B cell (primary cell): ENCODE measurements around the gene CD93. TPM values are rescaled to one million over a fixed set of nuclear protein-coding genes. Genes with fewer than 3 reads are reported as not detected.

Source experiments
- ATAC-seq: fragments of 200-7000 bp; cut with Tn5 transposase; one replicate; pipeline ENCODE4 v1.10.0; 2021; ENCODE audit warnings: low read depth, mild to moderate bottlenecking, moderate number of reproducible peaks, moderate library complexity
- CTCF ChIA-PET: fragments of 350-600 bp; sonication (Branson Sonifier 250); formaldehyde crosslinking; loops from one replicate; lab custom pipeline; 2021; ENCODE audit warnings: antibody characterized with exemption, inconsistent platforms; lab: Charles Lee
- POLR2A ChIA-PET: fragments of 350-600 bp; sonication (Branson Sonifier 250); formaldehyde crosslinking; loops from one replicate; lab custom pipeline; 2021; ENCODE audit warnings: antibody characterized with exemption; lab: Charles Lee
- DNase-seq: peaks from one replicate; pipeline ENCODE4 v3.0.0; 2013
- H2AFZ ChIP-seq: 2 replicates; pipeline ENCODE4 v1.6.1; 2012; ENCODE audit warnings: mild to moderate bottlenecking, low read depth, low read length; ENCODE audit not compliant: insufficient read depth, poor library complexity, severe bottlenecking
- H3K27ac ChIP-seq, 2 donors: 1 replicate in 1 of 2; 2 replicates in 1 of 2; pipeline ENCODE4 v1.5.1; 2012 to 2013; ENCODE audit warnings: low read length in 2 of 2, mild to moderate bottlenecking in 2 of 2, moderate library complexity in 1 of 2
- H3K27me3 ChIP-seq, 4 experiments: fragments of 200-600 bp in 1 of 4; sonication (generic) in 1 of 4; replicated peaks in 1 of 4; 1 replicate in 2 of 4; 2 replicates in 2 of 4; pipeline versions ENCODE4 v1.6.1 to v1.7.0; 2013 to 2016; ENCODE audit warnings: low read length in 3 of 4, mild to moderate bottlenecking in 2 of 4, mixed read lengths in 1 of 4, moderate library complexity in 1 of 4; ENCODE audit not compliant: insufficient read depth in 4 of 4, control insufficient read depth in 3 of 4; ENCODE audit errors: control extremely low read depth in 1 of 4
- H3K36me3 ChIP-seq, 2 experiments: replicated peaks in 1 of 2; 1 replicate in 1 of 2; 2 replicates in 1 of 2; pipeline versions ENCODE4 v1.6.1 to v1.7.1; 2013; ENCODE audit warnings: low read length in 1 of 2; ENCODE audit not compliant: insufficient read depth in 2 of 2, control insufficient read depth in 1 of 2; ENCODE audit errors: control extremely low read depth in 1 of 2, extremely low read depth in 1 of 2
- H3K4me1 ChIP-seq, 2 donors: fragments of 200-600 bp in 1 of 2; sonication (generic) in 1 of 2; 1 replicate in 1 of 2; 2 replicates in 1 of 2; pipeline versions ENCODE4 v1.5.1 to v1.6.1; 2013 to 2017; ENCODE audit warnings: low read length in 2 of 2; ENCODE audit not compliant: control insufficient read depth in 2 of 2, insufficient read depth in 2 of 2
- H3K4me2 ChIP-seq: replicated peaks from 2 replicates; pipeline ENCODE3; 2012; ENCODE audit warnings: mild to moderate bottlenecking, low read depth, low read length; ENCODE audit not compliant: poor library complexity, severe bottlenecking
- H3K4me3 ChIP-seq, 5 experiments: fragments of 200-600 bp in 1 of 5; sonication (generic) in 1 of 5; 1 replicate in 3 of 5; 2 replicates in 2 of 5; pipeline versions ENCODE4 v1.5.1 to v1.7.0; 2011 to 2016; ENCODE audit warnings: low read length in 4 of 5, mild to moderate bottlenecking in 4 of 5, low read depth in 2 of 5, control low read depth in 1 of 5, moderate library complexity in 1 of 5; ENCODE audit not compliant: insufficient read depth in 1 of 5; ENCODE audit errors: control extremely low read depth in 1 of 5, extremely low read depth in 1 of 5
- H3K79me2 ChIP-seq: fragments of 200-600 bp; sonication (generic); one replicate; pipeline ENCODE4 v1.6.0; 2016; ENCODE audit warnings: low read length; ENCODE audit not compliant: control insufficient read depth, insufficient read depth
- H3K9ac ChIP-seq: fragments of 200-600 bp; sonication (generic); 2 replicates; pipeline ENCODE4 v1.6.1; 2017; ENCODE audit warnings: mild to moderate bottlenecking, low read length, moderate library complexity
- H3K9me3 ChIP-seq, 3 donors: one replicate each; pipeline versions ENCODE4 v1.6.1 to v1.7.1; 2013; ENCODE audit warnings: low read length in 2 of 3; ENCODE audit not compliant: control insufficient read depth in 2 of 3, insufficient read depth in 1 of 3; ENCODE audit errors: control extremely low read depth in 1 of 3
- H4K20me1 ChIP-seq: 2 replicates; pipeline ENCODE4 v1.6.0; 2012; ENCODE audit warnings: mild to moderate bottlenecking, low read length; ENCODE audit not compliant: insufficient read depth, control insufficient read depth, poor library complexity, severe bottlenecking
- H3K27ac Mint-ChIP-seq: one replicate; pipeline ENCODE4 v1.8.0; 2021; ENCODE audit warnings: mixed read lengths
- H3K27me3 Mint-ChIP-seq: one replicate; pipeline ENCODE4 v1.8.0; 2021; ENCODE audit warnings: mixed read lengths
- H3K4me1 Mint-ChIP-seq: one replicate; pipeline ENCODE4 v1.8.0; 2021; ENCODE audit warnings: mixed read lengths
- H3K4me3 Mint-ChIP-seq: one replicate; pipeline ENCODE4 v1.8.0; 2021; ENCODE audit warnings: mixed read lengths
- H3K9me3 Mint-ChIP-seq: one replicate; pipeline ENCODE4 v1.8.0; 2022; ENCODE audit warnings: mixed read lengths; ENCODE audit not compliant: insufficient read depth
- EZH2 ChIP-seq: IDR thresholded peaks from 2 replicates; pipeline ENCODE4 v1.6.1; 2012; ENCODE audit warnings: borderline replicate concordance, low read depth, mild to moderate bottlenecking, moderate library complexity, low read length; ENCODE audit not compliant: insufficient read depth, poor library complexity, severe bottlenecking
- WGBS: methylation state at CpG from one replicate; pipeline ENCODE4 v1.1.5; 2013; ENCODE audit warnings: missing lambda C conversion rate; ENCODE audit not compliant: insufficient coverage; 5-methylcytosine and 5-hydroxymethylcytosine counted together
- intact Hi-C: fragments of 100-400 bp; cut with micrococcal nuclease; formaldehyde crosslinking; loops from one replicate; pipeline ENCODE4 v1.10.0; 2022
- polyA plus RNA-seq: library from polyadenylated mRNA; depleted of rRNA; stranded (reverse); fragments of >200 nt; gene quantifications from 2 replicates; pipeline ENCODE4 v1.2.3, GENCODE V29; 2012
- total RNA-seq, 2 donors: library from RNA; stranded (reverse); fragments of 120-200 nt in 1 of 2; gene quantifications; 1 replicate in 1 of 2; 2 replicates in 1 of 2; pipeline versions ENCODE4 v1.2.3 to v1.2.4, GENCODE V29; 2013 to 2022
- TF ChIP-seq, protein P1 (sequence below): fragments of 200-600 bp; IDR thresholded peaks from one replicate; pipeline ENCODE4 v1.8.0; 2022; ENCODE audit warnings: antibody characterized with exemption, mild to moderate bottlenecking

Gene CD93
- total and polyA plus RNA-seq, 2 donors (not counting 1 experiment from before 2014, with no cell fraction given) = 0.12 to 0.51 TPM

DNA sequence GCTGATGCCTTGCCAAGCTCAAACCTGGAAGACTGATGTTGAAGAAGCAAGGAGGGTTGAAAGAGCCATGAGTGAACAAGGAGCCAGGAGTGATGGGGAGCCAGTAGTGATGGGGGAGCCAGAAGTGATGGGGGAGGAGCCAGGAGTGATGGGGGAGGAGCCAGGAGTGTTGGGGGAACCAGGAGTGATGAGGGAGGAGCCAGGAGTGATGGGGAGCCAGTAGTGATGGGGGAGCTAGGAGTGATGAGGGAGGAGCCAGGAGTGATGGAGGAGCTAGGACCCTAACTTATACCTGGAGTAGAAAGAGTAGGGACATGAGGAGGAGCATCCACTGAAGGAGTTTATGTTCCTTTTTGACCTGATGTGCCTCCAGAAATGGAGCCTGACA lies 14.6 kb upstream of the CD93 start:
- H3K4me3 Mint-ChIP-seq = no peak overlapping the region
- H3K4me2 ChIP-seq = no peak overlapping the region
- no peaks in the 10 kb centered on the region for H3K79me2 ChIP-seq
- no peaks in the 10 kb centered on the region for H4K20me1 ChIP-seq
- POLR2A ChIA-PET = no interaction called here
- no peaks in the 10 kb centered on the region for H3K4me1 Mint-ChIP-seq
- no peaks in the 10 kb centered on the region for H3K9me3 Mint-ChIP-seq
- no peak overlapping the region for H2AFZ ChIP-seq
- no peak overlapping the region for H3K9ac ChIP-seq
- no peaks in the 10 kb centered on the region for H3K36me3 ChIP-seq
- no peak for DNase-seq
- no peak overlapping the region for H3K27ac ChIP-seq
- H3K9me3 ChIP-seq = no peaks in the 10 kb centered on the region
- no peak for ATAC-seq
- no peak overlapping the region for H3K27ac Mint-ChIP-seq
- peaks cover 3% of the 10 kb centered on the region for H3K27me3 Mint-ChIP-seq
- H3K4me3 ChIP-seq = no peak overlapping the region
- no peaks in the 10 kb centered on the region for H3K4me1 ChIP-seq
- CTCF ChIA-PET = no interaction called here
- TF ChIP-seq, protein P1, sequence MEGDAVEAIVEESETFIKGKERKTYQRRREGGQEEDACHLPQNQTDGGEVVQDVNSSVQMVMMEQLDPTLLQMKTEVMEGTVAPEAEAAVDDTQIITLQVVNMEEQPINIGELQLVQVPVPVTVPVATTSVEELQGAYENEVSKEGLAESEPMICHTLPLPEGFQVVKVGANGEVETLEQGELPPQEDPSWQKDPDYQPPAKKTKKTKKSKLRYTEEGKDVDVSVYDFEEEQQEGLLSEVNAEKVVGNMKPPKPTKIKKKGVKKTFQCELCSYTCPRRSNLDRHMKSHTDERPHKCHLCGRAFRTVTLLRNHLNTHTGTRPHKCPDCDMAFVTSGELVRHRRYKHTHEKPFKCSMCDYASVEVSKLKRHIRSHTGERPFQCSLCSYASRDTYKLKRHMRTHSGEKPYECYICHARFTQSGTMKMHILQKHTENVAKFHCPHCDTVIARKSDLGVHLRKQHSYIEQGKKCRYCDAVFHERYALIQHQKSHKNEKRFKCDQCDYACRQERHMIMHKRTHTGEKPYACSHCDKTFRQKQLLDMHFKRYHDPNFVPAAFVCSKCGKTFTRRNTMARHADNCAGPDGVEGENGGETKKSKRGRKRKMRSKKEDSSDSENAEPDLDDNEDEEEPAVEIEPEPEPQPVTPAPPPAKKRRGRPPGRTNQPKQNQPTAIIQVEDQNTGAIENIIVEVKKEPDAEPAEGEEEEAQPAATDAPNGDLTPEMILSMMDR = no peak
- TF ChIP-seq EZH2 = no peak
- no peaks in the 10 kb centered on the region for H3K27me3 ChIP-seq
- intact Hi-C loops = no loop called here

DNA sequence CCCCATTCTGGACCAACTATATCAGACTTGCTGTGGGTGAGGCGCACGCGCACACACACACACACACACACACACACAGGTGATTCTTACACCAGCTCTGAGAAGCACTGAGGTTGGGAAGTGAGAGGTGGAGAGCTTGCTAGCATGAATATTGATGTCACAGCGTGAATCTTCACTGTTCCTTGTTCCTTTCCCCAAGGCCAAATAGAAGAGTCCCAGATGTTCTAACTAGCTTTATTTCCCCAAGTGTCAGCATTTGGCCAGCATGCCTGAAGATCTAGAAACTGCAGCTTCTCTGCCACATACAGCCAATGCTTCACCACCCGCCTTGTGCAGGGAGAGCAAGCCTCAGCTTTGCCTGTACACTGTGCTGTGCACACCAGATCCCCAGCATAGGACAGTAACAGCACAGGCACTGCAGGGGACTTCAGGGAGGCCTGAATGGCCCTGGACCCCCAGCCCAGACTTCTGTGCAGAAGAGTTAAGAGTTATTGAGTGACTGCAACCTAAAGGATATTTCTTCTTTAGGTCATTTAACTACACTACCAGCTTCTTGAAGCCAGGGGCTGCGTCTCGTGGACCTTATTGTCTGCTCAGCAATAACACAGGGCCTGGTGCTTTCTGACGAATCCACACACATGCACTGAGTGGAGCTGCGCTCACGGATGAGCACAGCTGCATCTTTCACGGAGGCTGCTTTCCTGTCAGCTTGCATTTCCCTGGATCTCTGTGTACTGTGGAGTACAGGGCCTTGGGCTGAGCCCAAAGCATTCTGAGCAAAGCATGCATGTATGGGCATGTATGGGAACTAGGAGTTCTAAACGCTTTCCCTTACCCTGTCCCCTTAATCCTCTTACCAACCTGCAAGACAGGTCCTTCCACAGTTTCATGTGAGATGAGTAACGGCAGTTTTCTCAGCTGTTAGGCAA lies 13.9 kb upstream of the CD93 start:
- no peak overlapping the region for H3K9ac ChIP-seq
- TF ChIP-seq, protein P1 = no peak
- TF ChIP-seq EZH2 = no peak
- H3K4me2 ChIP-seq = no peak overlapping the region
- no peaks in the 10 kb centered on the region for H3K4me1 Mint-ChIP-seq
- H3K27me3 ChIP-seq = no peaks in the 10 kb centered on the region
- no peak for ATAC-seq
- peaks cover 3% of the 10 kb centered on the region for H3K27me3 Mint-ChIP-seq
- H3K27ac ChIP-seq = no peak overlapping the region
- ChIA-PET POLR2A (no interaction called here), CTCF (no interaction called here)
- no peak overlapping the region for H3K4me3 ChIP-seq
- no peaks in the 10 kb centered on the region for H3K79me2 ChIP-seq
- H3K27ac Mint-ChIP-seq = no peak overlapping the region
- H2AFZ ChIP-seq = no peak overlapping the region
- DNase-seq = no peak
- H4K20me1 ChIP-seq = no peaks in the 10 kb centered on the region
- 92% methylated on average over 8 of the region's 13 CpGs for WGBS
- no peaks in the 10 kb centered on the region for H3K4me1 ChIP-seq
- H3K9me3 Mint-ChIP-seq = no peaks in the 10 kb centered on the region
- no peaks in the 10 kb centered on the region for H3K9me3 ChIP-seq
- intact Hi-C loops = no loop called here
- H3K4me3 Mint-ChIP-seq = no peak overlapping the region
- H3K36me3 ChIP-seq = no peaks in the 10 kb centered on the region
